Mammary epithelial cell (primary cell): ENCODE data around the gene TNFSF11.

Source experiments
- EZH2 ChIP-seq: IDR thresholded peaks from 2 replicates; pipeline ENCODE4 v1.6.1; 2012; ENCODE audit warnings: low read length, inconsistent platforms, borderline replicate concordance
- TF ChIP-seq, protein P1 (sequence below), 2 donors: IDR thresholded peaks in 1 of 2; conservative IDR thresholded peaks in 1 of 2; 2 replicates each; pipeline ENCODE4 v1.5.1; 2011 to 2012; ENCODE audit warnings: inconsistent platforms in 2 of 2, low read length in 2 of 2, mild to moderate bottlenecking in 2 of 2, control low read depth in 1 of 2, low read depth in 1 of 2; ENCODE audit not compliant: insufficient read depth in 1 of 2; ENCODE audit errors: extremely low read depth in 1 of 2

DNA sequence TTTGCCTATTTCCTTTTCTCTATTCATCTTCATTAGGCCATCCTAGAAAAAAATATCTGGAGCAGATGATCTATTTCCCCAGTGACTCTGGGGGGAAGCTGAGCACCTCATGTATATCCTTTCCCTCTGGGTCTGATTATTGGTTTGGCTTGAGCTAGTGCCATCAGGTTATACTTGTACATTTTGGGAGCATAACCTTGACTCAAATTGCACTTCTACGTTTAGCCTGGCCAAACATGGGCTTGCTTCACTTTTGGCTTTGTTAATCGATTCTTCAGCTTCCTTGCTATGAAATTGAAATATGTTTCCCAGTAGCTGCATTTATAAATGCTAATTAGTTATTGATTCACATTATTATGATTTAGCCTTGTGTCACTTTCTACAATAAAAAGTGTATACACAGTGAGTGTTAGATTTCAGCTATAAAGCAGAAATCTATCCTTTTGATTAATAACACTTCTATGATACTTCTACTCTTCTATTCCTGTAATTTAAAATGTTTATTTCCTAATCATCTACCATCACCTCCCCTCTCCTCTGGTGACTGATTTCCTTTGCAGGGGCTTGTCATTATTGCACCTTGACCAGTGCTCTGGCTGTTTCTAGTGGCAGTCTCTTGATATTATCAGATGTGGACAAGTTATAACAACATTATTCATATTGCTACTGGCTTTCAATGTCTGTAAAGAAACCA, 37.3 kb downstream of the TNFSF11 start:
- TF ChIP-seq, protein P1, sequence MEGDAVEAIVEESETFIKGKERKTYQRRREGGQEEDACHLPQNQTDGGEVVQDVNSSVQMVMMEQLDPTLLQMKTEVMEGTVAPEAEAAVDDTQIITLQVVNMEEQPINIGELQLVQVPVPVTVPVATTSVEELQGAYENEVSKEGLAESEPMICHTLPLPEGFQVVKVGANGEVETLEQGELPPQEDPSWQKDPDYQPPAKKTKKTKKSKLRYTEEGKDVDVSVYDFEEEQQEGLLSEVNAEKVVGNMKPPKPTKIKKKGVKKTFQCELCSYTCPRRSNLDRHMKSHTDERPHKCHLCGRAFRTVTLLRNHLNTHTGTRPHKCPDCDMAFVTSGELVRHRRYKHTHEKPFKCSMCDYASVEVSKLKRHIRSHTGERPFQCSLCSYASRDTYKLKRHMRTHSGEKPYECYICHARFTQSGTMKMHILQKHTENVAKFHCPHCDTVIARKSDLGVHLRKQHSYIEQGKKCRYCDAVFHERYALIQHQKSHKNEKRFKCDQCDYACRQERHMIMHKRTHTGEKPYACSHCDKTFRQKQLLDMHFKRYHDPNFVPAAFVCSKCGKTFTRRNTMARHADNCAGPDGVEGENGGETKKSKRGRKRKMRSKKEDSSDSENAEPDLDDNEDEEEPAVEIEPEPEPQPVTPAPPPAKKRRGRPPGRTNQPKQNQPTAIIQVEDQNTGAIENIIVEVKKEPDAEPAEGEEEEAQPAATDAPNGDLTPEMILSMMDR (conservative IDR thresholded peaks at IDR 0.05 in 1 of 2, IDR thresholded peaks at IDR 0.05 in 1 of 2; ENCODE audit: extremely low read depth in 1 of 2, insufficient read depth in 1 of 2, low read depth in 1 of 2, low read length in 2 of 2), result no peak
- no peak for TF ChIP-seq EZH2
